Endothelial cell of umbilical vein (primary cell): Measurements from ENCODE around the gene FAM120B. TPM values are rescaled to one million over a fixed set of nuclear protein-coding genes. Genes with fewer than 3 reads are reported as not detected.
A peak's percentile ranks its signal among the peaks of the same experiment; 100 is the strongest.

Experiments used
- BruUV-seq: library from RNA; stranded (reverse); fragments of 400-500 nt; replicated peaks from 2 replicates; lab custom pipeline; 2021; lab: Mats Ljungman, UMichigan
- CTCF ChIA-PET: fragments of 300-600, 350-600 bp; sonication (Branson Sonifier 250); formaldehyde crosslinking; loops from one replicate; lab custom pipeline; 2021; ENCODE audit warnings: antibody characterized with exemption, inconsistent platforms; lab: Charles Lee
- POLR2A ChIA-PET: fragments of 300-600, 350-600 bp; sonication (Branson Sonifier 250); formaldehyde crosslinking; loops from one replicate; lab custom pipeline; 2021; ENCODE audit warnings: antibody characterized with exemption, inconsistent platforms; lab: Charles Lee
- DNase-seq: peaks from one replicate; pipeline ENCODE4 v3.0.0-alpha.2; 2011; ENCODE audit warnings: low read depth, low spot score
- FAIRE-seq: peaks from 2 replicates; lab custom pipeline; 2011; peaks lifted over from hg19 to GRCh38; lab: Jason Lieb, UNC
- H2AFZ ChIP-seq: 2 replicates; pipeline ENCODE4 v1.6.0; 2012; ENCODE audit warnings: low read depth, low read length, control low read depth, inconsistent platforms
- H3K27ac ChIP-seq: 2 replicates; pipeline ENCODE4 v1.5.1; 2011; ENCODE audit warnings: low read depth, mild to moderate bottlenecking, control low read depth, low read length, moderate library complexity; ENCODE audit not compliant: insufficient read depth
- H3K27me3 ChIP-seq, 2 experiments: 2 replicates each; pipeline versions ENCODE4 v1.6.0 to v1.6.1; 2011; ENCODE audit warnings: low read length in 2 of 2, mixed read lengths in 1 of 2; ENCODE audit not compliant: control insufficient read depth in 2 of 2, insufficient read depth in 2 of 2
- H3K36me3 ChIP-seq, 2 experiments: 2 replicates in 1 of 2; 3 replicates in 1 of 2; pipeline ENCODE4 v1.5.1; 2011; ENCODE audit warnings: low read length in 2 of 2, mild to moderate bottlenecking in 1 of 2, moderate library complexity in 1 of 2; ENCODE audit not compliant: control insufficient read depth in 2 of 2, insufficient read depth in 2 of 2; ENCODE audit errors: extremely low read depth in 1 of 2
- H3K4me1 ChIP-seq: 3 replicates; pipeline ENCODE4 v1.5.1; 2011; ENCODE audit warnings: mild to moderate bottlenecking, low read length; ENCODE audit not compliant: control insufficient read depth, insufficient read depth; ENCODE audit errors: extremely low read depth
- H3K4me2 ChIP-seq: 2 replicates; pipeline ENCODE4 v1.6.1; 2011; ENCODE audit warnings: low read length, control low read depth, mixed read lengths; ENCODE audit not compliant: insufficient read depth
- H3K4me3 ChIP-seq, 3 experiments: fragments of 200-600 bp in 1 of 3; sonication (generic), shearing (Covaris generic) in 1 of 3; replicated peaks in 1 of 3; 2 replicates each; pipeline ENCODE4 v1.5.1; 2011 to 2016; ENCODE audit warnings: control low read depth in 3 of 3, low read length in 3 of 3, mild to moderate bottlenecking in 2 of 3, inconsistent platforms in 1 of 3, low read depth in 1 of 3, moderate library complexity in 1 of 3; ENCODE audit not compliant: insufficient read depth in 1 of 3
- H3K79me2 ChIP-seq: 2 replicates; pipeline ENCODE4 v1.6.0; 2012; ENCODE audit warnings: low read length, inconsistent platforms; ENCODE audit not compliant: control insufficient read depth, insufficient read depth
- H3K9ac ChIP-seq: replicated peaks from 2 replicates; pipeline ENCODE3; 2011; ENCODE audit warnings: low read length, control low read depth; ENCODE audit not compliant: insufficient read depth; ENCODE audit errors: extremely low read depth
- H3K9me1 ChIP-seq: replicated peaks from 3 replicates; pipeline ENCODE4 v1.6.0; 2011; ENCODE audit warnings: mild to moderate bottlenecking, low read length; ENCODE audit not compliant: control insufficient read depth, insufficient read depth; ENCODE audit errors: extremely low read depth
- H3K9me3 ChIP-seq: replicated peaks from 2 replicates; pipeline ENCODE4 v1.5.1; 2012; ENCODE audit warnings: low read length, inconsistent platforms; ENCODE audit not compliant: control insufficient read depth, insufficient read depth
- H4K20me1 ChIP-seq: replicated peaks from 2 replicates; pipeline ENCODE3; 2011; ENCODE audit warnings: mild to moderate bottlenecking, low read length; ENCODE audit not compliant: control insufficient read depth, insufficient read depth; ENCODE audit errors: extremely low read depth
- CTCF ChIP-seq, 2 donors: IDR thresholded peaks; 1 replicate in 1 of 2; 2 replicates in 1 of 2; pipeline ENCODE4 v1.5.1; 2011; ENCODE audit warnings: low read length in 2 of 2, mild to moderate bottlenecking in 2 of 2, moderate library complexity in 2 of 2, control low read depth in 1 of 2, inconsistent platforms in 1 of 2, low read depth in 1 of 2; ENCODE audit not compliant: insufficient read depth in 1 of 2; ENCODE audit errors: extremely low read depth in 1 of 2
- GATA2 ChIP-seq: IDR thresholded peaks from 2 replicates; pipeline ENCODE4 v1.7.0; 2011; ENCODE audit warnings: low read depth, mild to moderate bottlenecking, moderate library complexity, mixed read lengths, low read length; ENCODE audit not compliant: insufficient read length, insufficient read depth
- POLR2A ChIP-seq: IDR thresholded peaks from 2 replicates; pipeline ENCODE4 v1.6.1; 2012; ENCODE audit warnings: low read depth, mild to moderate bottlenecking, control low read depth, low read length
- POLR2AphosphoS5 ChIP-seq: IDR thresholded peaks from 2 replicates; pipeline ENCODE4 v1.6.1; 2012; ENCODE audit warnings: low read depth, mild to moderate bottlenecking, control low read depth, low read length, moderate library complexity; ENCODE audit not compliant: insufficient read depth
- dilution Hi-C: fragments of 300-500 bp; cut with MboI; formaldehyde crosslinking; loops from one replicate; pipeline ENCODE4 v1.15.0; 2019; ENCODE audit warnings: low sequenced_read_pairs; ENCODE audit not compliant: extremely low pct_ligation_motif_present
- intact Hi-C: fragments of 100-400 bp; cut with micrococcal nuclease; formaldehyde crosslinking; loops from one replicate; pipeline ENCODE4 v1.10.0; 2022
- polyA plus RNA-seq, 4 experiments: library from polyadenylated mRNA; depleted of rRNA in 3 of 4; stranded (reverse) in 3 of 4; unstranded in 1 of 4; fragments of >200 nt; gene quantifications; 2 replicates each; pipeline versions ENCODE4 v1.2.1 to v1.2.3, GENCODE V29; 2011 to 2012; ENCODE audit warnings: missing spikeins in 1 of 4
- total RNA-seq: library from RNA; stranded (reverse); gene quantifications from 2 replicates; pipeline ENCODE4 v1.2.3, GENCODE V29; 2021

Gene FAM120B
- total and polyA plus RNA-seq, 2 donors (not counting 3 experiments of a cell fraction or from before 2014, with no cell fraction given), result 10.8 to 28.2 TPM

- Histone ChIP-seq H3K27ac (no peak overlapping the region), H3K27me3 (peaks cover 20 to 49% of the 10 kb centered on the region in 2 experiments), H3K4me2 (peak overlapping the region; percentile 84), H2AFZ (peak overlapping the region; percentile 81), H3K9me3 (no peaks in the 10 kb centered on the region), H3K36me3 (peaks cover 0 to 6% of the 10 kb centered on the region in 2 experiments), H4K20me1 (no peaks in the 10 kb centered on the region), H3K9me1 (no peaks in the 10 kb centered on the region), H3K4me3 (peak overlapping the region in 1 of 3 experiments; percentile 60), H3K9ac (no peak overlapping the region), H3K79me2 (no peaks in the 10 kb centered on the region), H3K4me1 (peaks cover 21% of the 10 kb centered on the region)
- TF ChIP-seq GATA2 (no peak), POLR2AphosphoS5 (no peak), CTCF (IDR thresholded peaks at IDR 0.05; ENCODE audit: extremely low read depth in 1 of 2, insufficient read depth in 1 of 2, low read depth in 1 of 2, low read length in 2 of 2) (no peak), POLR2A (no peak)
- intact Hi-C loops (loop anchor here (10.0 kb wide), 1 partner anchor 134 kb away; no protein-coding TSS in a partner anchor), dilution Hi-C loops (no loop called here)
- CTCF ChIA-PET, result interaction anchor here (7.1 kb wide), 1 partner anchor 457 kb away, joined by 62 read pairs; no protein-coding TSS in a partner anchor
- DNase-seq, result no peak
- FAIRE-seq, result peak; percentile 35
- POLR2A ChIA-PET, result no interaction called here
- no TSS peak for BruUV-seq
These were observed 17.7 kb upstream of the FAM120B start for GRCh38 chr6:170288852-170289179.
